BLaER1 (cell line): ENCODE measurements around the gene STYK1.
A peak's percentile ranks its signal among the peaks of the same experiment; 100 is the strongest.
"Not testable (repeated sequence)": the region's sequence is repeated elsewhere in the genome, so short reads cannot be mapped to it uniquely, and the experiment has no call there.

ENCODE experiments used
- H3K27ac ChIP-seq: shearing (Covaris generic); formaldehyde crosslinking; 2 replicates; pipeline ENCODE4 v1.8.1; 2022
- H3K27me3 ChIP-seq: shearing (Covaris generic); formaldehyde crosslinking; 2 replicates; pipeline ENCODE4 v1.8.1; 2022
- H3K36me3 ChIP-seq: shearing (Covaris generic); formaldehyde crosslinking; 2 replicates; pipeline ENCODE4 v1.8.1; 2022
- H3K4me1 ChIP-seq: shearing (Covaris generic); formaldehyde crosslinking; 2 replicates; pipeline ENCODE4 v1.8.1; 2022
- H3K4me2 ChIP-seq: shearing (Covaris generic); formaldehyde crosslinking; 2 replicates; pipeline ENCODE4 v1.8.1; 2022
- H3K4me3 ChIP-seq: shearing (Covaris generic); formaldehyde crosslinking; 2 replicates; pipeline ENCODE4 v1.8.1; 2022
- H3K9ac ChIP-seq: shearing (Covaris generic); formaldehyde crosslinking; 2 replicates; pipeline ENCODE4 v1.8.1; 2022
- H3K9me3 ChIP-seq: shearing (Covaris generic); formaldehyde crosslinking; 2 replicates; pipeline ENCODE4 v1.8.1; 2022
- H4K20me1 ChIP-seq: shearing (Covaris generic); formaldehyde crosslinking; 2 replicates; pipeline ENCODE4 v1.8.1; 2022
- Cebpa-rat ChIP-seq: shearing (Covaris generic); IDR thresholded peaks from 2 replicates; pipeline ENCODE4 v1.8.1; 2022

The STYK1 gene

DNA sequence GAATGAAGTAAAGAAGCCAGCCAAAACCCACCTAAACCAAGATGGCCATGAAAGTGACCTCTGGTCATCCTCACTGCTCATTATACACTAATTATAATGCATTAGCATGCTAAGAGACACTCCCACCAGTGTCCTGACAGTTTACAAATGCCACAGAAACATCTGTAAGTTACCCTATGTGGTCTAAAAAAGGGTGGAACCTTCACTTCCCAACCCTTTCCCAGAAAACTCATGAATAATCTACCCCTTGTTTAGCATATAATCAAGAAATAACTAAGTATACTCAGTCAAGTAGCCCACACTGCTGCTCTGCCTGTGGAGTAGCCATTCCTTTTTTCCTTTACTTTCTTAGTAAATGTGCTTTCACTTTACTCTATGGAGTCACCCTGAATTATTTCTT lies 19.8 kb downstream of the STYK1 start:
- no peaks in the 10 kb centered on the region for H3K36me3 ChIP-seq
- peaks cover 20% of the 10 kb centered on the region for H3K9me3 ChIP-seq
- no peak overlapping the region for H3K27ac ChIP-seq
- no peak overlapping the region for H3K4me2 ChIP-seq
- H3K9ac ChIP-seq, result no peak overlapping the region
- no peak overlapping the region for H3K4me3 ChIP-seq
- no peaks in the 10 kb centered on the region for H3K27me3 ChIP-seq
- no peaks in the 10 kb centered on the region for H4K20me1 ChIP-seq
- no peaks in the 10 kb centered on the region for H3K4me1 ChIP-seq
- TF ChIP-seq Cebpa-rat, result no peak

DNA sequence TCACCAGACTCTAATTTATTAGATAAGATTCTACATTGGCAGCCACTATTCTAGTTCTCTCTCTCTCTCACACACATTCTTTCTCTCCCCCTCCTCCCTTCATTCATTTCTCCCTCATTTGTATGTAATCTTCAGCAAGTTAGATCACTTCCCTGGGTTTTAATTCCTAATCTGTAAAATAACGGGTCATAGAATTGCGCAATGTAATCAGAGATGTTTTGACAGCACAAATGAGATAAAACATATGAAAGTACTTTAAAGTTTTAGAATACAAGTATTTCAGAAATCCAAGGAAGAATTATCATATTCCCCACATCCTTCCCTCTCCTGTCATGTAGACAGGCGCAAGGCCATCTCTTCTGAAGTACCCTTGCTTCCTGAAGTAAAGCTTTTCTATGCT lies 21.7 kb downstream of the STYK1 start:
- peaks cover 21% of the 10 kb centered on the region for H3K9me3 ChIP-seq
- H3K9ac ChIP-seq, result no peak overlapping the region
- H3K4me1 ChIP-seq, result no peaks in the 10 kb centered on the region
- H3K27me3 ChIP-seq, result no peaks in the 10 kb centered on the region
- no peaks in the 10 kb centered on the region for H4K20me1 ChIP-seq
- no peak overlapping the region for H3K4me3 ChIP-seq
- TF ChIP-seq Cebpa-rat, result peak; percentile 74; the same call in 1 of the 2 replicates
- H3K27ac ChIP-seq, result no peak overlapping the region
- no peak overlapping the region for H3K4me2 ChIP-seq
- H3K36me3 ChIP-seq, result no peaks in the 10 kb centered on the region

DNA sequence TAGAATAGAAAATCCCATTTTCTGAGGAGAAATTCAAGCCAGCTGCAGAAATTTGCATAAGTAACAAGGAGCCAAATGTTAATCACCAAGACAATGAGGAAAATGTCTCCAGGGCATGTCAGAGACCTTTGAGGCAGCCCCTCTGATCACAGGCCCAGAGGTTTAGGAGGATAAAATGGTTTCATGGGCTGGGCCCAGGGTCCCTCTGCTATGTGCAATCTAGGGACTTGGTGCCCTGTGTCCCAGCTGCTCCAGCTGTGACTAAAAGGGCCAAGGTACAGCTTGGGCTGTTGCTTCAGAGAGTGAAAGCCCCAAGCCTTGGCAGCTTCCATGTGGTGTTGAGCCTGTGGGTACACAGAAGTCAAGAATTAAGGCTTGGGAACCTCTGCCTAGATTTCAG lies 27.3 kb downstream of the STYK1 start:
- not testable (repeated sequence) for H3K27me3 ChIP-seq, H3K27ac ChIP-seq, H4K20me1 ChIP-seq, H3K4me3 ChIP-seq, H3K4me1 ChIP-seq, H3K9ac ChIP-seq, H3K36me3 ChIP-seq, H3K4me2 ChIP-seq
- H3K9me3 ChIP-seq, result peaks cover 34% of the 10 kb centered on the region

DNA sequence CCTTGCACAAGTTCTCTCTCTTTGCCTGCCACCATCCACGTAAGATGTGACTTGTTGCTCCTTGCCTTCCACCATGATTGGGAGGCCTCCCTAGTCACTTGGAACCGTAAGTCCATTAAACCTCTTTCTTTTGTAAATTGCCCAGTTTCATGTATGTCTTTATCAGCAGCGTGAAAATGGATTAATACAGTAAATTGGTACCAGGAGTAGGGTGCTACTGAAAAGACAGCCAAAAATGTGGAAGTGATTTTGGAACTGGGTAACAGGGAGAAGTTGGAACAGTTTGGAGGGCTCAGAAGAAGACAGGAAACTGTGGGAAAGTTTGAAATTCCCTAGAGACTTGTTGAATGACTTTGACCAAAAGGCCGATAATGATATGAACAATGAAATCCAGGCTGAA lies 27.9 kb downstream of the STYK1 start:
- Histone ChIP-seq H3K4me1 (no peaks in the 10 kb centered on the region), H3K4me3 (no peak overlapping the region), H3K27ac (no peak overlapping the region), H4K20me1 (no peaks in the 10 kb centered on the region), H3K4me2 (no peak overlapping the region), H3K36me3 (no peaks in the 10 kb centered on the region), H3K27me3 (no peaks in the 10 kb centered on the region), H3K9me3 (peaks cover 34% of the 10 kb centered on the region), H3K9ac (no peak overlapping the region)
- no peak for TF ChIP-seq Cebpa-rat

DNA sequence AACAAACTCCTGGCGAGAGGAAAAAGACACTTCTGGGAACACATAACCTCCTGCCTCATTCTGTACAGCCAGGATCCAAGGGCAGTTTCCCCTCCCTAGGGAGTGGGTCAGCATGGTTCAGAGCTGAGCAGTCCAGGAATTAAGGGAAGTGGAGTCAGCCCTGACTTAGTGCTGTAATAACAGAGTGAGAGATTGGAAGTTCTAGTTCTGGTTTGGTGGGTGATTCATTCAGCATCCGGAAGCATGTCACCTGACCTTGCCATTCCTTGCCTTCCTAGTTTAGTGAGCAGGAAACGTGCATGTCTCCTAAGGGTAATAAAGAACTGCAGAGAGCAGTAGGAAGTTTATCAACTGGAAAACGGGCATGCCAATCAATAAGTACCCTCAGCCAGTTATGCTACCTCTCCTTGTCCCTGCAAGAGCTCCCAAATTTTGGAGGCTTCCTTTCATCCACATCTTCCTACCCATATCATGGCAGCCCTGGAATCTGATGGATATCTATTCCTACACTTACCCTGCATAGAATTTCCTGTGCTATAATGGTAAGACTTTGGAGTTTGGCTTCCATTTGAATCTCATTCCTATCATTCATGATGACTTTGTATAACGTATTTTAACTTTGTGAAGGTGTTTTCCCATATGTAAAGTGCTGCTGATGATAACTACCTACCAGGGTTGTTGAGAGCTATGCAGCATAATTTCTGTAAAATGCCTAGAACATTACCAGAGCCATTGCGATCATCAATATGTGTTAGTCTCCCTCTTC lies 31.9 kb downstream of the STYK1 start:
- Histone ChIP-seq H3K4me2 (no peak overlapping the region), H3K9ac (no peak overlapping the region), H4K20me1 (no peaks in the 10 kb centered on the region), H3K9me3 (peaks cover 24% of the 10 kb centered on the region), H3K36me3 (no peaks in the 10 kb centered on the region), H3K4me3 (no peak overlapping the region), H3K27me3 (no peaks in the 10 kb centered on the region), H3K27ac (no peak overlapping the region), H3K4me1 (no peaks in the 10 kb centered on the region)
- TF ChIP-seq Cebpa-rat, result no peak

DNA sequence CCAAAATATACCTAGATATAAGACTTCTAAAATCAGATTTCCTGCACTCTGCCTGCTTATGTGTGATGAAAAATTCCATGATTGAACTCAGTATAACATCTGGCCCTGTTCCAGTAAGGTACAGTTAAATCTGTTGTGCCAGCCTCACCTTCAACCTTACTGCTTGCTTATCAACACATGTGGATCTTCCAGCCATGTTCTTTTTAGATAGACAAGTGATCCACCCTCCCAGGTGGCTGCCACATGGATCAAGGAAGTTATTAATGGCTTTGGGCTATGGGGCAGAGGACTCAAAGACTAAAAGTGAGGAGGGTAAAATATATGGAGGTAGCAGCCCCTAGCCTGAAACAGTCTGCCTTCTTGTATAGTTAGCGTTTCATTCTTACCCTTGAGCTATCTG lies 35.1 kb downstream of the STYK1 start:
- Histone ChIP-seq H3K4me3 (no peak overlapping the region), H3K9ac (no peak overlapping the region), H3K9me3 (no peaks in the 10 kb centered on the region)

DNA sequence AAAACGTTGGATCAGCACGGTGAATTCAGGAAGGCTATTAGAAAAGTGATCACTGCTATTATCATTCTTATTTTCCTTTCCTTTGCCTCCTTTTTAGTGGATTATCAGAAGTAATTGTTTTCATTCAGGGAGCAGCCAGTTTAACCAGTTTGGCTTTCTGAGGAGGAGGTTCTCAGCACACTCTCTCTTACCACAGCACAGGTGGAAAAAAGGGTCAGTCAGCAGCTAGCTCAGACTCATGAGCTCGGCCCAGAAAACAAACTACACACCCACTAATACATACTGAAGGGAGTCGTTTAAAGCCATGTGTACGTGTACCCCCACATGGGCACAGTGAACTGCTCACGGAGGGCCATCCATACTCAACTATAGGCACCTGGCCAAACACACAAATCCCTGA lies 37.2 kb downstream of the STYK1 start:
- no peak overlapping the region for H3K27ac ChIP-seq
- no peaks in the 10 kb centered on the region for H4K20me1 ChIP-seq
- no peak overlapping the region for H3K4me2 ChIP-seq
- no peaks in the 10 kb centered on the region for H3K4me1 ChIP-seq
- H3K9ac ChIP-seq, result no peak overlapping the region
- no peaks in the 10 kb centered on the region for H3K27me3 ChIP-seq
- H3K36me3 ChIP-seq, result no peaks in the 10 kb centered on the region
- H3K9me3 ChIP-seq, result no peaks in the 10 kb centered on the region
- TF ChIP-seq Cebpa-rat, result no peak
- H3K4me3 ChIP-seq, result no peak overlapping the region

More for the DNA sequence above, 35.1 kb downstream of the STYK1 start:
- Histone ChIP-seq H3K4me2 (no peak overlapping the region), H4K20me1 (no peaks in the 10 kb centered on the region), H3K36me3 (no peaks in the 10 kb centered on the region), H3K4me1 (no peaks in the 10 kb centered on the region), H3K27ac (no peak overlapping the region), H3K27me3 (no peaks in the 10 kb centered on the region)
- no peak for TF ChIP-seq Cebpa-rat

DNA sequence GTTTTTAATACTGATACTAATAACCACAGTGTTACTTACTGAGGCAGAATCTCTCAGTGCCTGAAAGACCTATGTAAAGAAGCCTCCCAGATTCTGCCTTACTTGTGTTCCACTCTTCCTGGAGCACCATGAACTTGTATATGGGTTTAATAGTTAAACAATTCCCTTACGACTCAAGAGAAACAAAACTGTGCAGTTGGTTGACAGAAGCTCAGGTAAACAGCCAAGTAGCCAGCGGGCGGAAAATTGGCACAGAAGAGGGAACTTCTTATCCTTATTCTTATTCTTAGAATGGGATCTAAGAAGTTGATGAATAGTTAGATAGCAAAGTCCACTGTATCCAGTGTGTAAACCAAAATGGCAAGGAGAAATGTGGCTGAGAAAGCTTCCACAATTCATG lies 37.7 kb downstream of the STYK1 start:
- Histone ChIP-seq H3K9me3 (no peaks in the 10 kb centered on the region), H3K27ac (no peak overlapping the region)

DNA sequence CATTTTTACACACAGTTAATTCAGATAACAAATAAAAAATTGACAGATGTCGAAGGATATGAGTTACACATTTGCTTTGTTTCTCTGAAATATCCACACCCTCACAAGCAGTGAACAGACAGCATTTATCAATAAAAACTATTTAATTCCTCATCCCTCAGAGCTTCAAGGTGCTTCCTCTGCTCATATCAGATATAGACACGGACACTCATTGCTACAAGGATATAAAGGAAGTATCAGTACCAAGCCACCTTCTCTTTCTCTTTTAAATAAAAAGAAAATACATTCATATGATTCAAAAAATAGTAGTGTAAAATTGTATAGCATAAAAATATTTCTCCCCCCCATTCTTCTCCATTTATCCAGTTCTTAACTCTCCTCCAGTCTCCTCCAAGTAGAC lies 38.5 kb downstream of the STYK1 start:
- Histone ChIP-seq H3K4me3 (no peak overlapping the region), H3K36me3 (no peaks in the 10 kb centered on the region), H3K9ac (no peak overlapping the region), H4K20me1 (no peaks in the 10 kb centered on the region), H3K4me1 (no peaks in the 10 kb centered on the region), H3K27me3 (no peaks in the 10 kb centered on the region), H3K27ac (no peak overlapping the region), H3K9me3 (no peaks in the 10 kb centered on the region), H3K4me2 (no peak overlapping the region)
- TF ChIP-seq Cebpa-rat, result no peak

More for the DNA sequence above, 37.7 kb downstream of the STYK1 start:
- Histone ChIP-seq H3K4me3 (no peak overlapping the region), H3K4me1 (no peaks in the 10 kb centered on the region), H3K9ac (no peak overlapping the region), H3K36me3 (no peaks in the 10 kb centered on the region), H4K20me1 (no peaks in the 10 kb centered on the region), H3K4me2 (no peak overlapping the region), H3K27me3 (no peaks in the 10 kb centered on the region)
- no peak for TF ChIP-seq Cebpa-rat

DNA sequence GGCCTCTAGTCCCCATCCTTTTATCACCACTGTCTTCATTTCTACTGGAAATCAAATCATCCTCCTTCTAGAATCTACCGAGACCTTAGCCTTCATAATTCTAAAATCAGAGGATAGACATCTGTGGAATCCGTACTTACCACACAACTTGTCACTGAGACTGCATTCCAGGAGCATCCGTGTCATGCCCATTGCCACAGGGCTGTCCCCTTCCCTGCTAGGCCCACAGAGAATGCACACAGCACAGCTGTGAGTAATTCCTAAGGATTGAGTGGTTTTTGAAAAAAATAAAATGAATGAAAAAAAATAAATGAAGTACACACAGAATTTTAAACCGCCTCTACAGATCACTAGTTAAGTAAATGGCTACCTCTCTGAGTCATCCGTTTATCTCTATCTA lies 39.4 kb downstream of the STYK1 start:
- H3K27me3 ChIP-seq, result no peaks in the 10 kb centered on the region
- H3K9ac ChIP-seq, result no peak overlapping the region
- H3K4me2 ChIP-seq, result no peak overlapping the region
- no peaks in the 10 kb centered on the region for H3K4me1 ChIP-seq
- no peak overlapping the region for H3K4me3 ChIP-seq
- H3K27ac ChIP-seq, result no peak overlapping the region
- TF ChIP-seq Cebpa-rat, result no peak
- H3K9me3 ChIP-seq, result no peaks in the 10 kb centered on the region
- no peaks in the 10 kb centered on the region for H4K20me1 ChIP-seq
- H3K36me3 ChIP-seq, result no peaks in the 10 kb centered on the region

DNA sequence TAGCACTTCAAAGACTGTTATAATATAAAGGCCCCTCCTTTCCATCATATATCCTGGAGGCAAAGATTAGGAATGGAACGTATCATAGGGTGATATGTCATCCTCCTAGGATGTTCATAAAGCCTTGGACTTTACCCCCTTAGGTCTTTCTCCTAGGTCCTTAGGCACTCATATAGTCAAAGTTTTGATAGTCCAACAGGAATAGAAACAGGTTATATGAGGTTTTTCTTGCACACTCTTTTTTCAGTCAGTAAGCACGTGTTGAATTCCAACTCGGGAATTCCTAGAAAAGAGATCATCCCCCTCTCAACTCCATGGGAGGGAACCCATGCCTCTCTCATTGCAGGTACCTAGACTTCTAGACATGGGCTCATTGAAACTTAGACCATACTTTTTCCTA lies 40.3 kb downstream of the STYK1 start:
- no peaks in the 10 kb centered on the region for H3K36me3 ChIP-seq
- H3K9ac ChIP-seq, result no peak overlapping the region
- no peaks in the 10 kb centered on the region for H3K27me3 ChIP-seq
- no peak overlapping the region for H3K4me3 ChIP-seq
- no peaks in the 10 kb centered on the region for H3K9me3 ChIP-seq
- no peaks in the 10 kb centered on the region for H4K20me1 ChIP-seq
- H3K4me2 ChIP-seq, result no peak overlapping the region
- no peaks in the 10 kb centered on the region for H3K4me1 ChIP-seq
- H3K27ac ChIP-seq, result no peak overlapping the region
- no peak for TF ChIP-seq Cebpa-rat
